C4-2B (cell line): ENCODE measurements around the gene CCDC127.
"Not testable (repeated sequence)": the region's sequence is repeated elsewhere in the genome, so short reads cannot be mapped to it uniquely, and the experiment has no call there.

Experiments used
- ZFX ChIP-seq: fragments of 450-650 bp; IDR thresholded peaks from 2 replicates; pipeline ENCODE4 v1.6.1; 2017
- TF ChIP-seq, protein P1 (sequence below): fragments of 450-650 bp; conservative IDR thresholded peaks from 2 replicates; pipeline ENCODE4 v1.5.1; 2017; ENCODE audit warnings: mild to moderate bottlenecking

DNA sequence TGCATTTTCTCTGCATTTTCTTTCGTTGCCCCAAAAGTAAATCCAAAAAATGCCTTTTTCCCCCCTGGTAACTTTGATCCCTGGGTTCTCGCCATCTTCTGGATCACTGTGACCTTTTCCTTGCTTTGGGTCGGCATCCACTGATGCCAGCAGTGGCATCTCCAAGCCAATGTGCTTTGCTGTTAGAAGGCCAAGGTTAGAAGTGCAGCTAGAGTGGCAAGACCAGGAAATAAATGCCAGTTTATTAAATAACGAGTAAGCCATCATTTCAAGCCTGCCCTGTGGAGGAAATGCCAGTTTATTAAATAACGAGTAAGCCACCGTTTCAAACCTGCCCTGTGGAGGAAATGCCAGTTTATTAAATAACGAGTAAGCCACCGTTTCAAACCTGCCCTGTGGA, 33.6 kb upstream of the CCDC127 start:
- TF ChIP-seq, protein P1, sequence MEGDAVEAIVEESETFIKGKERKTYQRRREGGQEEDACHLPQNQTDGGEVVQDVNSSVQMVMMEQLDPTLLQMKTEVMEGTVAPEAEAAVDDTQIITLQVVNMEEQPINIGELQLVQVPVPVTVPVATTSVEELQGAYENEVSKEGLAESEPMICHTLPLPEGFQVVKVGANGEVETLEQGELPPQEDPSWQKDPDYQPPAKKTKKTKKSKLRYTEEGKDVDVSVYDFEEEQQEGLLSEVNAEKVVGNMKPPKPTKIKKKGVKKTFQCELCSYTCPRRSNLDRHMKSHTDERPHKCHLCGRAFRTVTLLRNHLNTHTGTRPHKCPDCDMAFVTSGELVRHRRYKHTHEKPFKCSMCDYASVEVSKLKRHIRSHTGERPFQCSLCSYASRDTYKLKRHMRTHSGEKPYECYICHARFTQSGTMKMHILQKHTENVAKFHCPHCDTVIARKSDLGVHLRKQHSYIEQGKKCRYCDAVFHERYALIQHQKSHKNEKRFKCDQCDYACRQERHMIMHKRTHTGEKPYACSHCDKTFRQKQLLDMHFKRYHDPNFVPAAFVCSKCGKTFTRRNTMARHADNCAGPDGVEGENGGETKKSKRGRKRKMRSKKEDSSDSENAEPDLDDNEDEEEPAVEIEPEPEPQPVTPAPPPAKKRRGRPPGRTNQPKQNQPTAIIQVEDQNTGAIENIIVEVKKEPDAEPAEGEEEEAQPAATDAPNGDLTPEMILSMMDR, result not testable (repeated sequence)
- not testable (repeated sequence) for TF ChIP-seq ZFX
